Glutamatergic neuron (in vitro differentiated cells): Measurements from ENCODE around the gene RPEL1. TPM values are rescaled to one million over a fixed set of nuclear protein-coding genes. Genes with fewer than 3 reads are reported as not detected.

Experiments
- DNase-seq: peaks from one replicate; pipeline ENCODE4 v3.0.0; 2022
- H3K27ac Mint-ChIP-seq: one replicate; pipeline ENCODE4 v1.8.0; 2020; ENCODE audit warnings: mild to moderate bottlenecking, mixed read lengths, inconsistent platforms; ENCODE audit not compliant: unreplicated experiment
- H3K27me3 Mint-ChIP-seq: one replicate; pipeline ENCODE4 v1.8.0; 2020; ENCODE audit warnings: mild to moderate bottlenecking, moderate library complexity, mixed read lengths, inconsistent platforms; ENCODE audit not compliant: unreplicated experiment
- H3K36me3 Mint-ChIP-seq: one replicate; pipeline ENCODE4 v1.8.0; 2020; ENCODE audit warnings: mild to moderate bottlenecking, mixed read lengths, inconsistent platforms; ENCODE audit not compliant: unreplicated experiment
- H3K4me1 Mint-ChIP-seq: one replicate; pipeline ENCODE4 v1.8.0; 2020; ENCODE audit warnings: mild to moderate bottlenecking, low read depth, mixed read lengths, inconsistent platforms; ENCODE audit not compliant: unreplicated experiment
- H3K4me3 Mint-ChIP-seq: one replicate; pipeline ENCODE4 v1.8.0; 2020; ENCODE audit warnings: mild to moderate bottlenecking, mixed read lengths, inconsistent platforms; ENCODE audit not compliant: unreplicated experiment
- H3K9me3 Mint-ChIP-seq: one replicate; pipeline ENCODE4 v1.8.0; 2020; ENCODE audit warnings: mild to moderate bottlenecking, moderate library complexity, mixed read lengths, inconsistent platforms; ENCODE audit not compliant: unreplicated experiment
- CTCF ChIP-seq: fragments of 200-600 bp; sonication (generic); IDR thresholded peaks from one replicate; pipeline ENCODE4 v1.5.0; 2021; ENCODE audit not compliant: partially characterized antibody, unreplicated experiment
- total RNA-seq: library from RNA; stranded (reverse); fragmentation: NEBNext Ultra II Directional; extraction: Animal tissue kit (Norgen Biotek cat#: 25700); gene quantifications from one replicate; pipeline ENCODE4 v1.2.1, GENCODE V29; 2021; ENCODE audit not compliant: unreplicated experiment

RPEL1 gene
- total RNA-seq, 1 donor from 2014 or later = not detected

- Mint-ChIP-seq H3K4me1 (peaks cover 27% of the 10 kb centered on the region), H3K36me3 (peaks cover 18% of the 10 kb centered on the region), H3K27ac (no peak overlapping the region), H3K4me3 (no peak overlapping the region), H3K27me3 (peaks cover 13% of the 10 kb centered on the region), H3K9me3 (peaks cover 15% of the 10 kb centered on the region)
- no peak for TF ChIP-seq CTCF
- DNase-seq = no peak
Measured at GRCh38 chr10:103284170-103284569, 38.5 kb downstream of the RPEL1 start.

GRCh38 chr10:103287992-103288391, 42.3 kb downstream of the RPEL1 start:
- Mint-ChIP-seq H3K27ac (no peak overlapping the region), H3K27me3 (peaks cover 3% of the 10 kb centered on the region), H3K4me1 (peaks cover 9% of the 10 kb centered on the region), H3K36me3 (peaks cover 13% of the 10 kb centered on the region), H3K4me3 (no peak overlapping the region), H3K9me3 (peaks cover 2% of the 10 kb centered on the region)
- DNase-seq = no peak
- no peak for TF ChIP-seq CTCF

- no peak overlapping the region for H3K4me3 Mint-ChIP-seq
- no peaks in the 10 kb centered on the region for H3K9me3 Mint-ChIP-seq
- DNase-seq = no peak
- no peak overlapping the region for H3K27ac Mint-ChIP-seq
- H3K27me3 Mint-ChIP-seq = no peaks in the 10 kb centered on the region
- peaks cover 13% of the 10 kb centered on the region for H3K36me3 Mint-ChIP-seq
- H3K4me1 Mint-ChIP-seq = peaks cover 2% of the 10 kb centered on the region
- no peak for TF ChIP-seq CTCF
Measured at GRCh38 chr10:103291588-103291987, 45.9 kb downstream of the RPEL1 start.

DNA sequence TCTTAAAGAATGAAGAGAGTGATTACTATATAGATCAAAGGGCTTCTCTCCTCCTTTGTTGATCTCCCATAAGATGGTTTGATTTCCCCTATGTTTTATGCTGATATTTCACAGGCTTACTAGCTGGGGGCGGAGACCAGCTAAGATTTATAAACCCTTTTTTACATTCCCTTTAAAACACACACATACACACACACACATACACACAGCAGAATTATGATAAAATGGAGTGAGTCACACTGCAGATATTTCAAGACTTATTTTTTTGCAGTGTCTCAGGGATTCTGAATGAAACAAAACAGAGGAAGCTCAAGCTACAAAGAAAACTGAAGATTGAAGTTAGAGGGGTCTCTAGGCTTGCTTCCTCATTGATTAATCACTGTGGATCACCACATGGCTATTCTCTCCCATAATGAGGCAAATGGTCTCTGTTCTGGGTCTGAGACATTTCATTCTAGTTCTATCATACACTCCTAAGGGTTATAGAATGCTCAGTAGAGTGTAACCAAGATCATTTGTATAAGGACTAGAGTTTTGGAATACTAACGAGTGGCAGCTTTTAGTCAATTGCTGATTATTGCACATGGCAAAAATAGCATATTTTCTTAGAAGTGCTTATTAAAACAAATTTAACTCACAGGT, 49.8 kb downstream of the RPEL1 start:
- Mint-ChIP-seq H3K27ac (no peak overlapping the region), H3K4me3 (no peak overlapping the region), H3K4me1 (no peaks in the 10 kb centered on the region), H3K36me3 (no peaks in the 10 kb centered on the region), H3K27me3 (no peaks in the 10 kb centered on the region), H3K9me3 (no peaks in the 10 kb centered on the region)
- no peak for DNase-seq
- no peak for TF ChIP-seq CTCF

Other genes starting within 250 kb of the RPEL1 start
- gene NT5C2, start 52.6 kb upstream of the RPEL1 start, total RNA-seq = 68.5 TPM
- gene INA, start 31.3 kb downstream of the RPEL1 start, total RNA-seq = 625 TPM
- 7.4 TPM for gene PCGF6, start 105.3 kb downstream of the RPEL1 start, total RNA-seq
- gene TAF5, start 122.1 kb downstream of the RPEL1 start, total RNA-seq = 6.9 TPM
- gene ATP5MK, start 150.6 kb downstream of the RPEL1 start, total RNA-seq = 330 TPM
- 73.2 TPM for gene PDCD11, start 150.7 kb downstream of the RPEL1 start, total RNA-seq
- gene CALHM2, start 206.5 kb downstream of the RPEL1 start, total RNA-seq = 0.44 TPM
- not detected for gene CALHM1, start 213.0 kb downstream of the RPEL1 start, total RNA-seq
- not detected for gene CALHM3, start 233.4 kb downstream of the RPEL1 start, total RNA-seq
- gene NEURL1, start 247.8 kb downstream of the RPEL1 start, total RNA-seq = 3.1 TPM